Stomach (tissue), 4 donors: Measurements from ENCODE around the gene KRT85.

Source experiments
- EP300 ChIP-seq: sonication (generic); formaldehyde crosslinking; IDR thresholded peaks from one replicate; pipeline ENCODE4 v1.6.1; 2017; ENCODE audit warnings: antibody characterized with exemption
- POLR2A ChIP-seq, 4 donors: fragments of 450-650 bp; IDR thresholded peaks; one replicate each; pipeline ENCODE4 v1.6.1; 2016; ENCODE audit warnings: antibody characterized with exemption in 4 of 4, control low read depth in 2 of 4, mild to moderate bottlenecking in 1 of 4, moderate library complexity in 1 of 4
- POLR2AphosphoS5 ChIP-seq, 3 donors: sonication (generic); formaldehyde crosslinking; IDR thresholded peaks; one replicate each; pipeline ENCODE4 v1.6.1; 2016; ENCODE audit warnings: antibody characterized with exemption in 3 of 3
- TF ChIP-seq, protein P1 (sequence below), 7 experiments: fragments of 450-650 bp in 4 of 7; fragments of 200-600 bp in 3 of 7; sonication (generic) in 3 of 7; IDR thresholded peaks; one replicate each; pipeline ENCODE4 v1.5.1; 2016 to 2019; ENCODE audit warnings: antibody characterized with exemption in 7 of 7, control low read depth in 2 of 7, mild to moderate bottlenecking in 1 of 7

GRCh38 chr12:52370926-52371608 is 3.8 kb upstream of the KRT85 start:
- TF ChIP-seq, protein P1, sequence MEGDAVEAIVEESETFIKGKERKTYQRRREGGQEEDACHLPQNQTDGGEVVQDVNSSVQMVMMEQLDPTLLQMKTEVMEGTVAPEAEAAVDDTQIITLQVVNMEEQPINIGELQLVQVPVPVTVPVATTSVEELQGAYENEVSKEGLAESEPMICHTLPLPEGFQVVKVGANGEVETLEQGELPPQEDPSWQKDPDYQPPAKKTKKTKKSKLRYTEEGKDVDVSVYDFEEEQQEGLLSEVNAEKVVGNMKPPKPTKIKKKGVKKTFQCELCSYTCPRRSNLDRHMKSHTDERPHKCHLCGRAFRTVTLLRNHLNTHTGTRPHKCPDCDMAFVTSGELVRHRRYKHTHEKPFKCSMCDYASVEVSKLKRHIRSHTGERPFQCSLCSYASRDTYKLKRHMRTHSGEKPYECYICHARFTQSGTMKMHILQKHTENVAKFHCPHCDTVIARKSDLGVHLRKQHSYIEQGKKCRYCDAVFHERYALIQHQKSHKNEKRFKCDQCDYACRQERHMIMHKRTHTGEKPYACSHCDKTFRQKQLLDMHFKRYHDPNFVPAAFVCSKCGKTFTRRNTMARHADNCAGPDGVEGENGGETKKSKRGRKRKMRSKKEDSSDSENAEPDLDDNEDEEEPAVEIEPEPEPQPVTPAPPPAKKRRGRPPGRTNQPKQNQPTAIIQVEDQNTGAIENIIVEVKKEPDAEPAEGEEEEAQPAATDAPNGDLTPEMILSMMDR (IDR thresholded peaks at IDR 0.05): no peak
- TF ChIP-seq POLR2A (IDR thresholded peaks at IDR 0.05) (no peak), POLR2AphosphoS5 (IDR thresholded peaks at IDR 0.05) (peak in 1 of 3 donors; percentile 40), EP300 (no peak)
